Fibroblast of lung (primary cell): ENCODE results near the gene CTAG2. TPM values are rescaled to one million over a fixed set of nuclear protein-coding genes. Genes with fewer than 3 reads are reported as not detected.
"Not testable (repeated sequence)": the region's sequence is repeated elsewhere in the genome, so short reads cannot be mapped to it uniquely, and the experiment has no call there.

Source experiments
- DNase-seq, 2 donors: peaks; one replicate each; pipeline versions ENCODE4 v3.0.0 to v3.0.0-alpha.2; 2010; ENCODE audit warnings: low read depth in 2 of 2
- H2AFZ ChIP-seq: 2 replicates; pipeline ENCODE4 v1.5.1; 2012; ENCODE audit warnings: low read length, control low read depth, inconsistent platforms
- H3K27ac ChIP-seq: 2 replicates; pipeline ENCODE4 v1.5.1; 2011; ENCODE audit warnings: low read length, control low read depth; ENCODE audit not compliant: insufficient read depth
- H3K27me3 ChIP-seq: 2 replicates; pipeline ENCODE4 v1.5.1; 2011; ENCODE audit warnings: mild to moderate bottlenecking, low read length; ENCODE audit not compliant: control insufficient read depth, insufficient read depth
- H3K36me3 ChIP-seq: 2 replicates; pipeline ENCODE4 v1.5.1; 2011; ENCODE audit warnings: low read length; ENCODE audit not compliant: control insufficient read depth, insufficient read depth
- H3K4me1 ChIP-seq: 2 replicates; pipeline ENCODE4 v1.5.1; 2011; ENCODE audit warnings: low read length; ENCODE audit not compliant: control insufficient read depth, insufficient read depth; ENCODE audit errors: extremely low read depth
- H3K4me2 ChIP-seq: 2 replicates; pipeline ENCODE4 v1.5.1; 2011; ENCODE audit warnings: low read length, control low read depth; ENCODE audit not compliant: insufficient read depth; ENCODE audit errors: extremely low read depth
- H3K4me3 ChIP-seq, 4 experiments: fragments of 200-600 bp in 1 of 4; sonication (generic) in 1 of 4; replicated peaks in 1 of 4; 2 replicates each; pipeline ENCODE4 v1.5.1; 2011 to 2016; ENCODE audit warnings: low read length in 4 of 4, low read depth in 3 of 4, mild to moderate bottlenecking in 3 of 4, control low read depth in 2 of 4, inconsistent platforms in 1 of 4, mixed read lengths in 1 of 4; ENCODE audit not compliant: insufficient read depth in 1 of 4; ENCODE audit errors: control extremely low read depth in 1 of 4
- H3K79me2 ChIP-seq: 2 replicates; pipeline ENCODE4 v1.5.1; 2012; ENCODE audit warnings: mild to moderate bottlenecking, low read length, inconsistent platforms; ENCODE audit not compliant: control insufficient read depth, insufficient read depth
- H3K9ac ChIP-seq: 2 replicates; pipeline ENCODE4 v1.5.1; 2011; ENCODE audit warnings: mild to moderate bottlenecking, low read length, control low read depth; ENCODE audit not compliant: insufficient read depth
- H3K9me3 ChIP-seq: 2 replicates; pipeline ENCODE4 v1.5.1; 2012; ENCODE audit warnings: low read depth, low read length; ENCODE audit not compliant: control insufficient read depth, insufficient read depth
- H4K20me1 ChIP-seq: 2 replicates; pipeline ENCODE4 v1.5.1; 2011; ENCODE audit warnings: low read length; ENCODE audit not compliant: control insufficient read depth, insufficient read depth; ENCODE audit errors: extremely low read depth
- polyA plus RNA-seq, 2 donors: library from polyadenylated mRNA; depleted of rRNA in 1 of 2; stranded (reverse) in 1 of 2; unstranded in 1 of 2; fragments of >200 nt; gene quantifications; 2 replicates each; pipeline ENCODE4 v1.2.1, GENCODE V29; 2011 to 2012; ENCODE audit warnings: missing spikeins in 1 of 2
- total RNA-seq: library from RNA; depleted of rRNA; stranded (reverse); fragments of >200 nt; gene quantifications from 2 replicates; pipeline ENCODE4 v1.2.1, GENCODE V29; 2014

The CTAG2 gene
- total and polyA plus RNA-seq, 2 donors (not counting 1 experiment from before 2014, with no cell fraction given): not detected

- H3K4me2 ChIP-seq, H3K27me3 ChIP-seq, H3K27ac ChIP-seq, H3K4me1 ChIP-seq, H4K20me1 ChIP-seq, H2AFZ ChIP-seq, H3K79me2 ChIP-seq, H3K9me3 ChIP-seq, H3K9ac ChIP-seq, H3K36me3 ChIP-seq, DNase-seq, H3K4me3 ChIP-seq: not testable (repeated sequence)
Observed at GRCh38 chrX:154641740-154642139, 11.6 kb downstream of the CTAG2 start.

GRCh38 chrX:154633661-154634060 is 19.7 kb downstream of the CTAG2 start:
- H3K27me3 ChIP-seq, H3K79me2 ChIP-seq, H3K36me3 ChIP-seq, H3K9me3 ChIP-seq, H3K9ac ChIP-seq, DNase-seq, H3K4me2 ChIP-seq, H3K27ac ChIP-seq, H3K4me1 ChIP-seq, H3K4me3 ChIP-seq, H4K20me1 ChIP-seq, H2AFZ ChIP-seq: not testable (repeated sequence)

GRCh38 chrX:154630949-154631348 is 22.4 kb downstream of the CTAG2 start:
- H3K4me1 ChIP-seq, H3K4me3 ChIP-seq, DNase-seq, H3K27ac ChIP-seq, H3K9me3 ChIP-seq, H3K9ac ChIP-seq, H3K27me3 ChIP-seq, H3K79me2 ChIP-seq, H4K20me1 ChIP-seq, H3K4me2 ChIP-seq, H2AFZ ChIP-seq, H3K36me3 ChIP-seq: not testable (repeated sequence)

- DNase-seq, H3K4me1 ChIP-seq, H3K9ac ChIP-seq, H3K27ac ChIP-seq, H3K36me3 ChIP-seq, H3K27me3 ChIP-seq, H3K4me2 ChIP-seq, H3K4me3 ChIP-seq, H2AFZ ChIP-seq, H3K79me2 ChIP-seq, H3K9me3 ChIP-seq, H4K20me1 ChIP-seq: not testable (repeated sequence)
Observed at GRCh38 chrX:154628960-154629359, 24.4 kb downstream of the CTAG2 start.

- H3K9me3 ChIP-seq, H4K20me1 ChIP-seq, H3K27me3 ChIP-seq, H3K9ac ChIP-seq, H3K4me1 ChIP-seq, H3K79me2 ChIP-seq, H3K36me3 ChIP-seq, H3K4me2 ChIP-seq, H2AFZ ChIP-seq, DNase-seq, H3K4me3 ChIP-seq, H3K27ac ChIP-seq: not testable (repeated sequence)
Observed at GRCh38 chrX:154620767-154621414, 32.5 kb downstream of the CTAG2 start.

- not testable (repeated sequence) for H3K4me1 ChIP-seq, H3K4me3 ChIP-seq, H3K9ac ChIP-seq, H3K27me3 ChIP-seq, H3K79me2 ChIP-seq, H3K9me3 ChIP-seq, H2AFZ ChIP-seq, DNase-seq, H3K4me2 ChIP-seq, H3K36me3 ChIP-seq, H4K20me1 ChIP-seq, H3K27ac ChIP-seq
Observed at GRCh38 chrX:154619182-154619581, 34.2 kb downstream of the CTAG2 start, which contains the start of gene CTAG1B. TSS of gene CTAG1B (minus strand) at chrX:154619282. CDS start at chrX:154619218, 64 bp downstream.

GRCh38 chrX:154613586-154613985 is 39.8 kb downstream of the CTAG2 start:
- H3K4me2 ChIP-seq, H3K36me3 ChIP-seq, H3K27ac ChIP-seq, H3K4me3 ChIP-seq, H3K9me3 ChIP-seq, H3K27me3 ChIP-seq, H4K20me1 ChIP-seq, DNase-seq, H3K4me1 ChIP-seq, H2AFZ ChIP-seq, H3K79me2 ChIP-seq, H3K9ac ChIP-seq: not testable (repeated sequence)
